Posterior vena cava (tissue), 2 donors: ENCODE results near the gene MAT2A. TPM values are rescaled to one million over a fixed set of nuclear protein-coding genes. Genes with fewer than 3 reads are reported as not detected.
"Not testable (repeated sequence)": the region's sequence is repeated elsewhere in the genome, so short reads cannot be mapped to it uniquely, and the experiment has no call there.

Experiments
- DNase-seq: peaks from one replicate; pipeline ENCODE4 v3.0.0-alpha.2; 2020; ENCODE audit warnings: low spot score
- intact Hi-C, 2 donors: fragments of 100-400 bp; cut with DNase I; formaldehyde crosslinking; loops; one replicate each; pipeline versions ENCODE4 v1.14.1 to v1.14.2; 2022 to 2023
- total RNA-seq, 2 donors: library from RNA; stranded (reverse); fragmentation: NEBNext Ultra II Directional; extraction: Animal tissue kit (Norgen Biotek cat#: 25700); gene quantifications; one replicate each; pipeline ENCODE4 v1.2.1, GENCODE V29; 2021
- donor health status: DM: yes; HTN: yes; CAD: no.
- donor health status: DM: yes; HTN: yes; CAD: no.

Gene MAT2A
- total RNA-seq, 2 donors from 2014 or later: 233 to 277 TPM

- intact Hi-C loops, DNase-seq: not testable (repeated sequence)
Measured at GRCh38 chr2:85544254-85544691, 5.3 kb downstream of the MAT2A start.

- intact Hi-C loops: loop anchor here in 1 of 2 donors (5.0 kb wide), 1 partner anchor 113 kb away; no protein-coding TSS in a partner anchor
- DNase-seq: not testable (repeated sequence)
Measured at GRCh38 chr2:85544915-85545779, 6.2 kb downstream of the MAT2A start.

- intact Hi-C loops: loop anchor here in 1 of 2 donors (5.0 kb wide), 1 partner anchor 114 kb away; no protein-coding TSS in a partner anchor
Measured at GRCh38 chr2:85545780-85546240, 6.8 kb downstream of the MAT2A start.

GRCh38 chr2:85547089-85547858 is 8.3 kb downstream of the MAT2A start:
- intact Hi-C loops: loop anchor here in 1 of 2 donors (5.0 kb wide), 1 partner anchor 115 kb away; no protein-coding TSS in a partner anchor

More at GRCh38 chr2:85545780-85546240, 6.8 kb downstream of the MAT2A start:
- DNase-seq: no peak

GRCh38 chr2:85547859-85548607 is 9.1 kb downstream of the MAT2A start:
- DNase-seq: no peak
- intact Hi-C loops: loop anchor here in 1 of 2 donors (5.0 kb wide), 1 partner anchor 116 kb away; no protein-coding TSS in a partner anchor

More at GRCh38 chr2:85547089-85547858, 8.3 kb downstream of the MAT2A start:
- DNase-seq: no peak

- no peak for DNase-seq
Measured at GRCh38 chr2:85548608-85548900, 9.6 kb downstream of the MAT2A start.

GRCh38 chr2:85549095-85549494 is 10.1 kb downstream of the MAT2A start:
- DNase-seq: no peak
- intact Hi-C loops: loop anchor here in 1 of 2 donors (5.0 kb wide), 1 partner anchor 117 kb away; no protein-coding TSS in a partner anchor

More at GRCh38 chr2:85548608-85548900, 9.6 kb downstream of the MAT2A start:
- intact Hi-C loops: loop anchor here in 1 of 2 donors (5.0 kb wide), 1 partner anchor 116 kb away; no protein-coding TSS in a partner anchor

GRCh38 chr2:85549826-85550225 is 10.9 kb downstream of the MAT2A start:
- intact Hi-C loops: loop anchor here (2.0 to 5.0 kb wide), 2 partner anchors 118 to 129 kb away; no protein-coding TSS in a partner anchor
- DNase-seq: no peak

GRCh38 chr2:85550486-85550885 is 11.5 kb downstream of the MAT2A start:
- DNase-seq: no peak
- intact Hi-C loops: loop anchor here in 1 of 2 donors (2.0 kb wide), 1 partner anchor 130 kb away; no protein-coding TSS in a partner anchor

- DNase-seq: peak; percentile 90
- intact Hi-C loops: loop anchor here (2.0 kb wide), 1 partner anchor 131 kb away; no protein-coding TSS in a partner anchor
Measured at GRCh38 chr2:85551698-85552678, 13.0 kb downstream of the MAT2A start.

- intact Hi-C loops: loop anchor here in 1 of 2 donors (2.0 kb wide), 1 partner anchor 132 kb away; no protein-coding TSS in a partner anchor
- no peak for DNase-seq
Measured at GRCh38 chr2:85553184-85553583, 14.2 kb downstream of the MAT2A start.

- DNase-seq: no peak
- intact Hi-C loops: no loop called here
Measured at GRCh38 chr2:85554980-85555612, 16.1 kb downstream of the MAT2A start.

GRCh38 chr2:85557130-85557529 is 18.2 kb downstream of the MAT2A start:
- no peak for DNase-seq

GRCh38 chr2:85558160-85558559 is 19.2 kb downstream of the MAT2A start:
- DNase-seq: no peak
- intact Hi-C loops: no loop called here

More at GRCh38 chr2:85557130-85557529, 18.2 kb downstream of the MAT2A start:
- intact Hi-C loops: no loop called here

GRCh38 chr2:85560403-85560726 is 21.4 kb downstream of the MAT2A start:
- not testable (repeated sequence) for DNase-seq
- intact Hi-C loops: loop anchor here in 1 of 2 donors (5.0 kb wide), 1 partner anchor 42 kb away; the partner anchor contains the start of gene TMEM150A

GRCh38 chr2:85560812-85561279 is 21.9 kb downstream of the MAT2A start:
- DNase-seq: no peak
- intact Hi-C loops: loop anchor here in 1 of 2 donors (5.0 kb wide), 1 partner anchor 41 kb away; the partner anchor contains the start of gene TMEM150A
